Naive thymus-derived CD8-positive, alpha-beta T cell (primary cell): ENCODE data around the gene ADGRA1. TPM values are rescaled to one million over a fixed set of nuclear protein-coding genes. Genes with fewer than 3 reads are reported as not detected.
"Not testable (repeated sequence)": the region's sequence is repeated elsewhere in the genome, so short reads cannot be mapped to it uniquely, and the experiment has no call there.

Source experiments
- ATAC-seq, 2 donors: fragments of 150-1000 bp; cut with Tn5 transposase in 1 of 2; sonication (Bioruptor Pico), chemical (Tn5 transposase) in 1 of 2; 1 replicate in 1 of 2; 2 replicates in 1 of 2; pipeline ENCODE4 v1.10.0; 2021; ENCODE audit warnings: mild to moderate bottlenecking in 2 of 2, moderate library complexity in 2 of 2
- POLR2A ChIA-PET: fragments of 350-600 bp; sonication (Branson Sonifier 250); formaldehyde crosslinking; loops from one replicate; lab custom pipeline; 2021; ENCODE audit warnings: antibody characterized with exemption; lab: Charles Lee
- DNase-seq, 10 donors: peaks; one replicate each; pipeline versions ENCODE4 v3.0.0 to v3.0.0-alpha.2; 2020 to 2022
- H3K27ac Mint-ChIP-seq, 10 donors: one replicate each; pipeline ENCODE4 v1.8.0; 2020 to 2022; ENCODE audit warnings: mild to moderate bottlenecking in 10 of 10, mixed read lengths in 10 of 10, moderate library complexity in 4 of 10, inconsistent platforms in 1 of 10
- H3K27me3 Mint-ChIP-seq, 5 donors: one replicate each; pipeline ENCODE4 v1.8.0; 2021 to 2022; ENCODE audit warnings: mixed read lengths in 5 of 5
- H3K36me3 Mint-ChIP-seq, 3 donors: one replicate each; pipeline ENCODE4 v1.8.0; 2020 to 2022; ENCODE audit warnings: mixed read lengths in 3 of 3, mild to moderate bottlenecking in 2 of 3, inconsistent platforms in 1 of 3
- H3K4me1 Mint-ChIP-seq, 4 donors: one replicate each; pipeline ENCODE4 v1.8.0; 2021 to 2022; ENCODE audit warnings: mixed read lengths in 4 of 4
- H3K4me3 Mint-ChIP-seq, 10 donors: one replicate each; pipeline ENCODE4 v1.8.0; 2020 to 2022; ENCODE audit warnings: mild to moderate bottlenecking in 10 of 10, mixed read lengths in 10 of 10, moderate library complexity in 6 of 10, inconsistent platforms in 1 of 10
- H3K9me3 Mint-ChIP-seq, 9 donors: one replicate each; pipeline ENCODE4 v1.8.0; 2020 to 2022; ENCODE audit warnings: mixed read lengths in 9 of 9, mild to moderate bottlenecking in 3 of 9, inconsistent platforms in 1 of 9, moderate library complexity in 1 of 9
- polyA plus RNA-seq, 3 donors: library from polyadenylated mRNA; unstranded; fragments of 300-500 nt; fragmentation: Illumina TruSeq; gene quantifications; one replicate each; pipeline ENCODE4 v1.2.3, GENCODE V29; 2021
- total RNA-seq, 8 experiments: library from RNA in 2 of 8; stranded (reverse) in 2 of 8; gene quantifications; one replicate each; pipeline ENCODE4 v1.2.3 and lab custom pipeline; 2021 to 2026

Gene ADGRA1
- total and polyA plus RNA-seq, 5 experiments from 2014 or later = not detected

GRCh38 chr10:133166828-133167692 lies 79.3 kb downstream of the ADGRA1 start:
- POLR2A ChIA-PET = no interaction called here
- H3K4me1 Mint-ChIP-seq = no peaks in the 10 kb centered on the region
- ATAC-seq (no peak), DNase-seq (no peak)
- peaks cover 9 to 30% (median 25%) of the 10 kb centered on the region in 5 donors for H3K27me3 Mint-ChIP-seq
- no peak overlapping the region for H3K4me3 Mint-ChIP-seq
- no peaks in the 10 kb centered on the region for H3K36me3 Mint-ChIP-seq
- no peaks in the 10 kb centered on the region for H3K9me3 Mint-ChIP-seq
- no peak overlapping the region for H3K27ac Mint-ChIP-seq

DNA sequence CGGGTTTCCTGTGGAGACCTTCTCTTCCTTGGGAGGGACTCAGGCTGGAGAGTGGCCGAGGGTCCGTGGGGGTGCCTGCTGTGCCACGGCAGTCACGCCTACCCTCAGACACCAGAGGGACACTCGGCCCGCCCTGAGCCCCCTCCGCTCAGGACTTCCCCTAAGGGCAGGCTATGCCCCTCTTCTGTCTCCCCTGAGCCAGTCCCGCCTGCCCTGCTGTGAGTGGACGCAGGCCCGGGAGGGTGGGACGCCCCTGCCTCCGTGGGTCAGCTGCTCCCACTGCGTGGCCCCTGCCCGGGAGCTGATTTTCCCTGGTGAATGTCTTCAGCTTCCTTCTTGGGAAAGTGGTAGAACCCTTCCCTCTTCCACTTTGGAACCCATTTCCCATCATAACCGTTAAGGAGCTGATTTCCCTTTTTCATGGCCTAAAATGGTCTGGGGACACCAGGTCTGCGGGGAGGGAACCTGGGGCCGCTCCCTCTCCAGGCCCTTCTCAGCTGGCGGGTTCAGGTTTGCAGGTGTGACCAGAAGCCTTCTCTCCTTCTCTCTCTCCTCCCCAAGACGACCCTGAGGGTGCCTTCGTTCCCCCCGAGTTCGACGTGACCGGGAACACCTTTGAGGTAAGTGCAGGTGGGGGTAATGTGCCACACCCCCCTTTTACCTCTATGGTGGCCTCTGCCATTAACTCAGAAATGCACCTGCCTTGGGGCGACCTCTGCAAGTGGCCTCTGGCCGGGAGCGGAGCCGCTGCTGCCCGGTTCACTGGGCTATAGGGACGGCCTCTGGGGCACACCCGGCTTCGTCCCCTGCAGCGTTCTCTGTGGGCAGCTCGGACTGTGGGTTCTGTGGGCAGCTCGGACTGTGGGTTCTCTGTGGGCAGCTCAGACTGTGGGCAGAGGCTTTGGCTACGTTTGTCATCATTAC lies 80.2 kb downstream of the ADGRA1 start:
- Mint-ChIP-seq H3K27me3 (peaks cover 7 to 29% (median 23%) of the 10 kb centered on the region in 5 donors), H3K4me1 (no peaks in the 10 kb centered on the region), H3K4me3 (no peak overlapping the region), H3K36me3 (no peaks in the 10 kb centered on the region), H3K27ac (no peak overlapping the region), H3K9me3 (no peaks in the 10 kb centered on the region)
- DNase-seq = no peak
- POLR2A ChIA-PET = no interaction called here
- ATAC-seq = no peak

- Mint-ChIP-seq H3K27ac (no peak overlapping the region), H3K27me3 (peaks cover 11 to 29% (median 22%) of the 10 kb centered on the region in 5 donors), H3K4me3 (no peak overlapping the region), H3K9me3 (no peaks in the 10 kb centered on the region), H3K36me3 (no peaks in the 10 kb centered on the region), H3K4me1 (no peaks in the 10 kb centered on the region)
- DNase-seq (no peak), ATAC-seq (no peak)
- POLR2A ChIA-PET = no interaction called here
Measured at GRCh38 chr10:133168617-133169031, 80.9 kb downstream of the ADGRA1 start.

GRCh38 chr10:133169173-133169947 lies 81.6 kb downstream of the ADGRA1 start:
- H3K36me3 Mint-ChIP-seq = no peaks in the 10 kb centered on the region
- H3K27ac Mint-ChIP-seq = no peak overlapping the region
- H3K4me3 Mint-ChIP-seq = no peak overlapping the region
- ATAC-seq (no peak), DNase-seq (no peak)
- H3K4me1 Mint-ChIP-seq = no peaks in the 10 kb centered on the region
- H3K9me3 Mint-ChIP-seq = peaks cover 0 to 5% (median 0%) of the 10 kb centered on the region in 9 donors
- POLR2A ChIA-PET = no interaction called here
- H3K27me3 Mint-ChIP-seq = peaks cover 11 to 33% (median 27%) of the 10 kb centered on the region in 5 donors

DNA sequence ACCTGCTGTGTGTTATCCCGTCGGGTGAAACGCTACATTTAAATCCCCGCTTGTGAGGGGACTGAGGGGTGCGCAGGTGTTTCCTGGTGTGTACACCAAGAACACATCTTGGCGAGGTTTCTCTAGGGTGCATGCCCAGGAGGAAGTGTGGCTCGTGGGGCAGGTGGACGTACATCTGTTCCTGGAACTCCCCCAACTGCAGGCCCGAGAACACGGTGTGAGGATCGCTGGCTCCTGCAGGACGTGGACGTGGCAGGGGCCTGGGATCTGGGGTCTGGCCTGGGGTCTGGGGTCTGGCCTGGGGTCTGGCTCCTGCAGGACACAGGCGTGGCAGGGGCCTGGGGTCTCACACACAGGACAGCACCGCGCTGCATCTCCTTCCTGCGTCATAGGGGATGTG lies 82.4 kb downstream of the ADGRA1 start:
- Mint-ChIP-seq H3K27ac (no peak overlapping the region), H3K36me3 (no peaks in the 10 kb centered on the region), H3K9me3 (peaks cover 0 to 12% (median 0%) of the 10 kb centered on the region in 9 donors), H3K4me1 (no peaks in the 10 kb centered on the region), H3K4me3 (no peak overlapping the region), H3K27me3 (peaks cover 15 to 36% (median 32%) of the 10 kb centered on the region in 5 donors)
- DNase-seq (no peak), ATAC-seq (no peak)
- POLR2A ChIA-PET = no interaction called here

DNA sequence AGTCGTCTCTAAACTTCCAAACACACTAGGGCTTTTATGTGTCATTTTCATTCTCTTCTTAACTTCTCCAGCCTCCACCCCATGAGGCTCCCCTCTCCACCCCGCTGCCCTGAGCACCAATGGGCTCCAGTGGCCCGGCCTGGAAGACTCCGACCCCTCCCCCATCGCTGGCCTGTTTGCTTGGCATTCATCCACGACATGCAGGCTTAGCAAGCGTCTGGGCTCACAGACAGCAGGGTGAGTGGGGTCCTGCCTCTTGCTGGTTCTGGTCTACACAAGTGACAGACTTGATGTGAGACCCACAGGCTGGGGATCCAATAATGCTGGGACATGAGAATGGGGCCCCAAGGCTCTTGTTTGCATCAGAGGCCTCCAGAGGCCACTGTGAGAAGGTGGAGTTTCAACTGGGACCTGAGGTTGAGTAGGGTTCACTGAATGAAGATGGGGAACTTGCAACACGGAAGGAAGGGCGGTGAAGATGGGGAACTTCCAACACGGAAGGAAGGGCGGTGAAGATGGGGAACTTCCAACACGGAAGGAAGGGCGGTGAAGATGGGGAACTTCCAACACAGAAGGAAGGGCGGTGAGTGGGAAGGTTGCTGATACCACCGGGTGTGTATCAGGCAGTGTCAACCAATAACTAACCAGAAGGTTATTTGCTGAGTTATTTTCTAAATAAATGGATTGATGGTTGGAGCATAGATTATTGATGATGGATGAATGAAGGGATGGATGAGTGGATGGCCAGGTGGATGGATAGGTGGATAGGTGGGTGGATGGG lies 86.3 kb downstream of the ADGRA1 start:
- peaks cover 0 to 9% (median 0%) of the 10 kb centered on the region in 4 donors for H3K4me1 Mint-ChIP-seq
- peaks cover 11 to 29% (median 25%) of the 10 kb centered on the region in 5 donors for H3K27me3 Mint-ChIP-seq
- peak overlapping the region in 1 of 10 donors; percentile 19 for H3K27ac Mint-ChIP-seq
- no peak for DNase-seq
- no peaks in the 10 kb centered on the region for H3K36me3 Mint-ChIP-seq
- H3K9me3 Mint-ChIP-seq = peaks cover 0 to 34% (median 0%) of the 10 kb centered on the region in 9 donors
- no peak overlapping the region for H3K4me3 Mint-ChIP-seq
- POLR2A ChIA-PET = no interaction called here
- no peak for ATAC-seq

DNA sequence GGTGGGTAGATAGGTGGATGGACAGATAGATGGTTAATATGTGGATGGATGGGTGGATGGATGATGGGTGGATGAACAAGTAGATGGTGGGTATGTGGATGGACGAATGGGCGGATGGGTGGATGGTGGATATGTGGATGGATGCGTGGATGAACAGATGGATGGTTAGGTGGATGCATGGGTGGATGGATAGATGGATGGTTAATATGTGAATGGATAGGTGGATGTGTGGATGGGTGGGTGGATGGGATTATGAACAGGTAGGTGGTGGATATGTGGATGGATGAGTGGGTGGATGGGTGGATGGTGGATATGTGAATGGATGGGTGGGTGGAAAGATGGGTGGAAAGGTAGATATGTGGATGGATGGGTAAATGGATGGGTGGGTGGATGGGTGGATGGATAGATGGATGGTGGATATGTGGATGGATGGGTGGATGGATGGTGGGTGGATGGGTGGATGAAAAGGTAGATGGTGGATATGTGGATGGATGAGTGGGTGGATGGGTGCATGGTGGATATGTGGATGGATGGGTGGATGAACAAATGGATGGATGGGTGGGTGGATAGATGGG lies 87.1 kb downstream of the ADGRA1 start:
- Mint-ChIP-seq H3K4me3 (peak overlapping the region in 1 of 10 donors; percentile 2), H3K36me3 (no peaks in the 10 kb centered on the region), H3K4me1 (peaks cover 0 to 9% (median 0%) of the 10 kb centered on the region in 4 donors), H3K27ac (peak overlapping the region in 1 of 10 donors; percentile 19), H3K9me3 (peaks cover 0 to 34% (median 0%) of the 10 kb centered on the region in 9 donors), H3K27me3 (peaks cover 11 to 29% (median 25%) of the 10 kb centered on the region in 5 donors)
- ATAC-seq (no peak), DNase-seq (no peak)
- POLR2A ChIA-PET = no interaction called here

GRCh38 chr10:133175624-133176023 lies 87.9 kb downstream of the ADGRA1 start:
- H3K9me3 Mint-ChIP-seq = peaks cover 0 to 34% (median 0%) of the 10 kb centered on the region in 9 donors
- ATAC-seq, H3K27ac Mint-ChIP-seq, H3K4me1 Mint-ChIP-seq, H3K36me3 Mint-ChIP-seq, H3K4me3 Mint-ChIP-seq, POLR2A ChIA-PET: not testable (repeated sequence)
- H3K27me3 Mint-ChIP-seq = peaks cover 13 to 30% (median 24%) of the 10 kb centered on the region in 5 donors
- DNase-seq = peak in 1 of 10 donors; percentile 0

DNA sequence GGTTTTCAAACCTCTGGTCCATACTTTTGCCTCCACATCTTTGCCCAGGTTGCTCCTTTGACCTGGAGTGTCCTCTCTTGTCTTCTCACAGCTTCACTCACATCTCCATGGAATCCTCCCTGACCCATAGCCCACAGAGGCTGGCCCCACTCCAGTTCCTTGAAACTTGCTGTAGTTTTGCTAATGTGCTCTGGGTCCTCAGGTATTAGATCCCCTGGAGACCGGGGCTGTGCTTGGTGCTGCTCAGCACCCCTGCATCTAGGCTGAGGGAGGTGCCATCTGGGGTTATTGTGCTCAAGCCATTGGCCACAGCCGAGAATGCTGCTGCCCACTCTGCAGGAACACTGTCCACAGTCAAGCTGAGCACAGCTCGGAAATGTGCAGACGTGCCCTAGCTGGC lies 88.8 kb downstream of the ADGRA1 start:
- Mint-ChIP-seq H3K36me3 (no peaks in the 10 kb centered on the region), H3K27ac (no peak overlapping the region), H3K9me3 (peaks cover 0 to 34% (median 0%) of the 10 kb centered on the region in 9 donors), H3K4me1 (peaks cover 0 to 9% (median 0%) of the 10 kb centered on the region in 4 donors), H3K27me3 (peaks cover 12 to 39% (median 28%) of the 10 kb centered on the region in 5 donors), H3K4me3 (no peak overlapping the region)
- POLR2A ChIA-PET = no interaction called here
- DNase-seq = no peak
- no peak for ATAC-seq

GRCh38 chr10:133177380-133178157 lies 89.8 kb downstream of the ADGRA1 start:
- POLR2A ChIA-PET = no interaction called here
- DNase-seq (peak in 1 of 10 donors; percentile 19), ATAC-seq (no peak)
- Mint-ChIP-seq H3K4me3 (no peak overlapping the region), H3K27me3 (peaks cover 7 to 34% (median 22%) of the 10 kb centered on the region in 5 donors), H3K27ac (peak overlapping the region in 1 of 10 donors; percentile 52), H3K9me3 (peaks cover 0 to 34% (median 0%) of the 10 kb centered on the region in 9 donors), H3K4me1 (peaks cover 0 to 9% (median 0%) of the 10 kb centered on the region in 4 donors), H3K36me3 (no peaks in the 10 kb centered on the region)
